H1 (cell line): ENCODE measurements around the gene PCYT2. TPM values are rescaled to one million over a fixed set of nuclear protein-coding genes. Genes with fewer than 3 reads are reported as not detected.
A peak's percentile ranks its signal among the peaks of the same experiment; 100 is the strongest.

ENCODE experiments used
- CTCF ChIA-PET: fragments of 300-600 bp; sonication (Branson Sonifier 250); formaldehyde crosslinking; loops from one replicate; lab custom pipeline; 2021; ENCODE audit not compliant: partially characterized antibody; lab: Charles Lee
- POLR2A ChIA-PET: fragments of 300-600 bp; sonication (Branson Sonifier 250); formaldehyde crosslinking; loops from one replicate; lab custom pipeline; 2021; ENCODE audit warnings: inconsistent platforms; ENCODE audit not compliant: partially characterized antibody; lab: Charles Lee
- DNase-seq, 2 experiments: peaks; one replicate each; pipeline versions ENCODE4 v3.0.0 to v3.0.0-alpha.2; 2010 to 2022; ENCODE audit warnings: low spot score in 2 of 2, low read depth in 1 of 2, mixed read lengths in 1 of 2
- FAIRE-seq: peaks from 2 replicates; lab custom pipeline; 2011; peaks lifted over from hg19 to GRCh38; lab: Jason Lieb, UNC
- H2AFZ ChIP-seq: 2 replicates; pipeline ENCODE4 v1.8.1; 2012; ENCODE audit warnings: low read length, inconsistent platforms
- H2AK5ac ChIP-seq: 2 replicates; pipeline ENCODE4 v1.6.1; 2013; ENCODE audit warnings: low read depth, low read length
- H2BK120ac ChIP-seq: replicated peaks from 2 replicates; pipeline ENCODE3; 2013; ENCODE audit warnings: low read depth, low read length, inconsistent platforms
- H2BK12ac ChIP-seq: 2 replicates; pipeline ENCODE4 v1.6.1; 2013; ENCODE audit warnings: low read depth, low read length
- H2BK15ac ChIP-seq: 2 replicates; pipeline ENCODE4 v1.6.1; 2013; ENCODE audit warnings: low read length
- H2BK20ac ChIP-seq: 2 replicates; pipeline ENCODE4 v1.6.1; 2013; ENCODE audit warnings: low read length
- H2BK5ac ChIP-seq: 2 replicates; pipeline ENCODE4 v1.6.1; 2013; ENCODE audit warnings: low read depth, low read length
- H3K14ac ChIP-seq: 2 replicates; pipeline ENCODE4 v1.6.1; 2013; ENCODE audit warnings: inconsistent platforms; ENCODE audit not compliant: insufficient read length
- H3K18ac ChIP-seq: 2 replicates; pipeline ENCODE4 v1.6.1; 2013; ENCODE audit warnings: low read length; ENCODE audit errors: extremely low read depth
- H3K23ac ChIP-seq: 2 replicates; pipeline ENCODE4 v1.6.1; 2013; ENCODE audit warnings: inconsistent platforms; ENCODE audit not compliant: insufficient read length
- H3K23me2 ChIP-seq: 2 replicates; pipeline ENCODE4 v1.6.1; 2013; ENCODE audit warnings: low read depth, low read length
- H3K27ac ChIP-seq: 2 replicates; pipeline ENCODE4 v1.6.1; 2011; ENCODE audit warnings: low read depth, low read length, inconsistent platforms
- H3K27me3 ChIP-seq, 4 experiments: replicated peaks in 1 of 4; 1 replicate in 1 of 4; 2 replicates in 3 of 4; pipeline versions ENCODE4 v1.6.1 to v1.8.1; 2011 to 2013; ENCODE audit warnings: low read length in 3 of 4, mild to moderate bottlenecking in 3 of 4, inconsistent platforms in 2 of 4, mixed read lengths in 2 of 4, moderate library complexity in 1 of 4; ENCODE audit not compliant: control insufficient read depth in 3 of 4, insufficient read depth in 3 of 4; ENCODE audit errors: extremely low read depth in 1 of 4
- H3K36me3 ChIP-seq, 4 experiments: 2 replicates each; pipeline versions ENCODE4 v1.6.1 to v1.8.1; 2011 to 2013; ENCODE audit warnings: mild to moderate bottlenecking in 4 of 4, low read length in 3 of 4, moderate library complexity in 2 of 4, control low read depth in 1 of 4, inconsistent platforms in 1 of 4; ENCODE audit not compliant: insufficient read depth in 4 of 4, control insufficient read depth in 2 of 4
- H3K4ac ChIP-seq: replicated peaks from 2 replicates; pipeline ENCODE3; 2013; ENCODE audit warnings: low read length, low read depth, mixed read lengths, inconsistent platforms; ENCODE audit not compliant: insufficient read length
- H3K4me1 ChIP-seq, 4 experiments: replicated peaks in 1 of 4; 1 replicate in 1 of 4; 2 replicates in 3 of 4; pipeline versions ENCODE4 v1.6.1 to v1.8.1; 2011 to 2013; ENCODE audit warnings: low read length in 3 of 4, inconsistent platforms in 2 of 4, mixed read lengths in 1 of 4; ENCODE audit not compliant: insufficient read depth in 4 of 4, control insufficient read depth in 3 of 4
- H3K4me2 ChIP-seq, 2 experiments: 2 replicates each; pipeline versions ENCODE4 v1.6.1 to v1.8.1; 2011 to 2013; ENCODE audit warnings: low read depth in 2 of 2, low read length in 2 of 2, control low read depth in 1 of 2, inconsistent platforms in 1 of 2, mild to moderate bottlenecking in 1 of 2; ENCODE audit not compliant: insufficient read depth in 1 of 2
- H3K4me3 ChIP-seq, 4 experiments: fragments of 200-600, 300-600 bp in 1 of 4; sonication (generic), shearing (Covaris generic), sonication (Bioruptor Twin) in 1 of 4; 2 replicates each; pipeline versions ENCODE4 v1.5.1 to v1.8.1; 2011 to 2016; ENCODE audit warnings: low read length in 4 of 4, low read depth in 3 of 4, control low read depth in 2 of 4, inconsistent platforms in 2 of 4, mild to moderate bottlenecking in 2 of 4, mixed read lengths in 1 of 4, moderate library complexity in 1 of 4; ENCODE audit not compliant: insufficient read depth in 2 of 4; ENCODE audit errors: extremely low read depth in 1 of 4
- H3K56ac ChIP-seq: replicated peaks from 2 replicates; pipeline ENCODE3; 2013; ENCODE audit warnings: low read depth, mild to moderate bottlenecking, mixed read lengths, low read length, inconsistent platforms; ENCODE audit not compliant: insufficient read length
- H3K79me1 ChIP-seq: 2 replicates; pipeline ENCODE4 v1.6.1; 2013; ENCODE audit warnings: low read depth, low read length, control low read depth
- H3K79me2 ChIP-seq, 2 experiments: 2 replicates each; pipeline versions ENCODE4 v1.6.1 to v1.8.1; 2012 to 2013; ENCODE audit warnings: low read length in 2 of 2, mild to moderate bottlenecking in 2 of 2, inconsistent platforms in 1 of 2; ENCODE audit not compliant: insufficient read depth in 2 of 2, control insufficient read depth in 1 of 2
- H3K9ac ChIP-seq, 4 experiments: replicated peaks in 1 of 4; 1 replicate in 1 of 4; 2 replicates in 3 of 4; pipeline versions ENCODE4 v1.6.1 to v1.8.1; 2011 to 2013; ENCODE audit warnings: low read depth in 3 of 4, low read length in 3 of 4, control low read depth in 2 of 4, mild to moderate bottlenecking in 2 of 4, moderate library complexity in 2 of 4, inconsistent platforms in 1 of 4; ENCODE audit errors: extremely low read depth in 1 of 4
- H3K9me3 ChIP-seq, 2 experiments: 2 replicates each; pipeline versions ENCODE4 v1.6.1 to v1.8.1; 2012 to 2013; ENCODE audit warnings: mild to moderate bottlenecking in 2 of 2, moderate library complexity in 2 of 2, control low read depth in 1 of 2, inconsistent platforms in 1 of 2, low read depth in 1 of 2, low read length in 1 of 2, mixed read lengths in 1 of 2; ENCODE audit not compliant: insufficient read depth in 2 of 2
- H4K20me1 ChIP-seq, 2 experiments: replicated peaks in 1 of 2; 2 replicates each; pipeline versions ENCODE3 to v1.8.1; 2011 to 2013; ENCODE audit warnings: inconsistent platforms in 2 of 2, low read length in 2 of 2, mild to moderate bottlenecking in 1 of 2; ENCODE audit not compliant: insufficient read depth in 2 of 2, control insufficient read depth in 1 of 2
- H4K5ac ChIP-seq: 2 replicates; pipeline ENCODE4 v1.6.1; 2013; ENCODE audit warnings: low read length, low read depth, mixed read lengths, inconsistent platforms; ENCODE audit not compliant: insufficient read length
- H4K8ac ChIP-seq: 2 replicates; pipeline ENCODE4 v1.8.0; 2013; ENCODE audit warnings: mild to moderate bottlenecking, moderate library complexity, low read length, inconsistent platforms; ENCODE audit not compliant: insufficient read depth; ENCODE audit errors: extremely low read depth
- H4K91ac ChIP-seq: replicated peaks from 2 replicates; pipeline ENCODE3; 2013; ENCODE audit warnings: low read length, mixed read lengths, inconsistent platforms; ENCODE audit not compliant: insufficient read length
- JUN ChIP-seq: IDR thresholded peaks from 2 replicates; pipeline ENCODE4 v1.6.1; 2011; ENCODE audit warnings: low read depth, mild to moderate bottlenecking, improper control_type of control experiment, low read length
- POLR2A ChIP-seq, 2 experiments: IDR thresholded peaks; 1 replicate in 1 of 2; 2 replicates in 1 of 2; pipeline ENCODE4 v1.6.1; 2011; ENCODE audit warnings: low read depth in 2 of 2, low read length in 2 of 2, mild to moderate bottlenecking in 2 of 2; ENCODE audit errors: control extremely low read depth in 1 of 2
- POLR2AphosphoS5 ChIP-seq: IDR thresholded peaks from 2 replicates; pipeline ENCODE4 v1.6.1; 2011; ENCODE audit warnings: low read depth, low read length
- WGBS, 2 experiments: shearing (Covaris generic) in 1 of 2; methylation state at CpG; one replicate each; pipeline versions ENCODE4 v1.1.6 to v1.1.7; 2013 to 2015; ENCODE audit warnings: low lambda C conversion rate in 2 of 2, mixed read lengths in 2 of 2, inconsistent platforms in 1 of 2, low coverage in 1 of 2, missing lambda C conversion rate in 1 of 2; ENCODE audit not compliant: insufficient replicate concordance in 2 of 2, insufficient coverage in 1 of 2, insufficient read length in 1 of 2; ENCODE audit errors: extremely low coverage in 1 of 2, missing lambda C conversion rate in 1 of 2; 5-methylcytosine and 5-hydroxymethylcytosine counted together
- polyA plus RNA-seq, 7 experiments: library from polyadenylated mRNA; depleted of rRNA in 3 of 7; stranded (reverse) in 5 of 7; unstranded in 2 of 7; fragments of >200 nt in 5 of 7; fragments of 200-250 nt in 2 of 7; gene quantifications; 1 replicate in 5 of 7; 2 replicates in 1 of 7; 4 replicates in 1 of 7; pipeline versions ENCODE4 v1.2.1 to v1.2.3, GENCODE V29; 2011 to 2013; ENCODE audit warnings: missing spikeins in 2 of 7, mixed read lengths in 2 of 7
- total RNA-seq: library from RNA; stranded (reverse); fragmentation: NEBNext Ultra II Directional; extraction: Animal tissue kit (Norgen Biotek cat#: 25700); gene quantifications from 2 replicates; pipeline ENCODE4 v1.2.1, GENCODE V29; 2021

PCYT2 gene
- total and polyA plus RNA-seq, 2 of the 8 experiments (the other 6 are each of a cell fraction or from before 2014, with no cell fraction given), result 29.9 to 31.3 TPM

DNA sequence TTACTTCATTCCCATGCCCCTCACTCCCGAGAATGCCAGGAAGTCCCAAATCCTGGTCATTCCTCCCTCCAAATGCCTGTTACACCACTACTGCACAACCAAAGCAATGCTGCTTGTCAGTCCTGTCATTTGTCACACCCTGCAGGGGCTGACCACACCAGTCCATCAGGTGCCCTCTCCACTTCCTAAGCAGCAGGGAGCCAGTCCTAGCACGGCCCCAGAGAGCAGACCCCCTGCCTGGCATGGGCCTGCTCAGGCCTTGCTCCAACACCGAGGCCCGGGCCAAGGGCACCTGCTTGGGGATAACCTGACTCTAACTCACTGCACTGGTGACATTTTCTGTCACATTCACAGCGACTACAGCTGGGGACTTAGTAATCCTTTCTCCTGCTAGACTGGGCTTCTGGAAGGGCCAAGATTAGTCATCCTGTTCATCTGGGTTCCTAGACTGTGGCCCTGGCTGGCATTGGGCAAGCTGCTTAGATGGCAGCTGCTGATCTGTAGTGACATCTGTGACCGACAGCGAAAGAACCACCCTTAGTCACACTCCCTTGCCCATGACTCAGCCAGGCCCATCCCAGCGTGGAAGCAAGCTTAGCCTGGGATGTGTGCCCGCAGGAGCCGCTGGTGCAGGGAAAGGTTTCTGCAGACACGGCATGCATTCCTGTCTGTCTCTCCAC, 25.2 kb downstream of the PCYT2 start:
- WGBS, 2 experiments, result 93% methylated on average over 11 of the region's 11 CpGs; no CpG with 5 or more reads in 1 of the 2 experiments
- H3K14ac ChIP-seq, result no peak overlapping the region
- H4K20me1 ChIP-seq, result peaks cover 19 to 27% of the 10 kb centered on the region in 2 experiments
- no peak overlapping the region for H3K18ac ChIP-seq
- ChIA-PET POLR2A (interaction anchor here (0.8 to 12.3 kb wide), 13 partner anchors 9 to 181 kb away, joined by 3 to 151 read pairs (median 4); partner anchors contain the start of genes ARHGDIA, CENPX and NPB), CTCF (interaction anchor here (0.6 to 3.9 kb wide), 5 partner anchors 12 to 368 kb away, joined by 4 to 24 read pairs (median 5); partner anchors contain the start of gene ARHGDIA)
- no peak overlapping the region for H3K4me3 ChIP-seq
- H3K9ac ChIP-seq, result peak overlapping the region in 1 of 4 experiments; percentile 11; a peak in 1 of 7 replicates
- H3K4ac ChIP-seq, result no peak overlapping the region
- H3K79me2 ChIP-seq, result peaks cover 8 to 35% of the 10 kb centered on the region in 2 experiments
- no peak overlapping the region for H2BK120ac ChIP-seq
- H3K79me1 ChIP-seq, result peaks cover 18% of the 10 kb centered on the region
- H2AFZ ChIP-seq, result no peak overlapping the region
- DNase-seq (no peak), FAIRE-seq (no peak)
- no peak overlapping the region for H4K5ac ChIP-seq
- H3K27me3 ChIP-seq, result no peaks in the 10 kb centered on the region
- H2BK20ac ChIP-seq, result no peak overlapping the region
- TF ChIP-seq POLR2AphosphoS5 (peak; percentile 14), JUN (no peak), POLR2A (IDR thresholded peaks at IDR 0.05; ENCODE audit: control extremely low read depth in 1 of 2, low read depth in 2 of 2, low read length in 2 of 2) (peak; percentile 48 to 64)
- no peak overlapping the region; the same call in 1 of the 2 replicates for H2BK5ac ChIP-seq
- H3K4me1 ChIP-seq, result peaks cover 0 to 3% (median 2%) of the 10 kb centered on the region in 4 experiments; a peak in 5 of 7 replicates
- no peak overlapping the region for H2BK15ac ChIP-seq
- H2AK5ac ChIP-seq, result no peak overlapping the region
- no peak overlapping the region for H3K4me2 ChIP-seq
- H3K9me3 ChIP-seq, result no peaks in the 10 kb centered on the region
- no peak overlapping the region for H3K27ac ChIP-seq
- H3K23me2 ChIP-seq, result peaks cover 5% of the 10 kb centered on the region; the same call in 1 of the 2 replicates
- no peak overlapping the region for H2BK12ac ChIP-seq
- H3K23ac ChIP-seq, result no peak overlapping the region
- no peak overlapping the region for H3K56ac ChIP-seq
- peaks cover 32 to 65% (median 40%) of the 10 kb centered on the region in 4 experiments for H3K36me3 ChIP-seq
- no peak overlapping the region for H4K91ac ChIP-seq
- peak overlapping the region; percentile 45 for H4K8ac ChIP-seq
